Keratinocyte (primary cell): ENCODE results near the gene VDAC2. TPM values are rescaled to one million over a fixed set of nuclear protein-coding genes. Genes with fewer than 3 reads are reported as not detected.
A peak's percentile ranks its signal among the peaks of the same experiment; 100 is the strongest.

ENCODE experiments used
- DNase-seq: peaks from one replicate; pipeline ENCODE4 v3.0.0-alpha.2; 2011; ENCODE audit warnings: low read depth, missing footprints, low spot score
- FAIRE-seq: peaks from 2 replicates; lab custom pipeline; 2011; peaks lifted over from hg19 to GRCh38; lab: Jason Lieb, UNC
- H2AFZ ChIP-seq: 2 replicates; pipeline ENCODE4 v1.6.0; 2012; ENCODE audit warnings: low read length, control low read depth, inconsistent platforms; ENCODE audit not compliant: control insufficient read depth
- H3K27ac ChIP-seq: 2 replicates; pipeline ENCODE4 v1.5.1; 2011; ENCODE audit warnings: low read length; ENCODE audit not compliant: control insufficient read depth, insufficient read depth
- H3K27me3 ChIP-seq: 3 replicates; pipeline ENCODE4 v1.6.0; 2011; ENCODE audit warnings: low read length; ENCODE audit not compliant: control insufficient read depth, insufficient read depth; ENCODE audit errors: extremely low read depth
- H3K36me3 ChIP-seq, 2 experiments: 2 replicates in 1 of 2; 3 replicates in 1 of 2; pipeline ENCODE4 v1.5.1; 2011; ENCODE audit warnings: low read length in 2 of 2, mild to moderate bottlenecking in 1 of 2; ENCODE audit not compliant: control insufficient read depth in 2 of 2, insufficient read depth in 2 of 2; ENCODE audit errors: extremely low read depth in 1 of 2
- H3K4me1 ChIP-seq: 3 replicates; pipeline ENCODE4 v1.5.1; 2011; ENCODE audit warnings: low read length; ENCODE audit not compliant: control insufficient read depth, insufficient read depth; ENCODE audit errors: extremely low read depth
- H3K4me2 ChIP-seq: 3 replicates; pipeline ENCODE4 v1.6.0; 2011; ENCODE audit warnings: low read depth, low read length; ENCODE audit not compliant: control insufficient read depth, insufficient read depth; ENCODE audit errors: extremely low read depth
- H3K4me3 ChIP-seq, 3 experiments: fragments of 200-600 bp in 1 of 3; sonication (generic) in 1 of 3; 2 replicates in 2 of 3; 3 replicates in 1 of 3; pipeline ENCODE4 v1.5.1; 2011 to 2016; ENCODE audit warnings: low read length in 3 of 3, mild to moderate bottlenecking in 3 of 3, control low read depth in 2 of 3, inconsistent platforms in 1 of 3, low read depth in 1 of 3, mixed read lengths in 1 of 3, mixed run types in 1 of 3, moderate library complexity in 1 of 3; ENCODE audit not compliant: control insufficient read depth in 2 of 3, insufficient read depth in 2 of 3; ENCODE audit errors: extremely low read depth in 1 of 3
- H3K79me2 ChIP-seq: 2 replicates; pipeline ENCODE4 v1.6.0; 2012; ENCODE audit warnings: low read length; ENCODE audit not compliant: control insufficient read depth, insufficient read depth
- H3K9ac ChIP-seq: 3 replicates; pipeline ENCODE4 v1.6.0; 2011; ENCODE audit warnings: low read length; ENCODE audit not compliant: control insufficient read depth, insufficient read depth; ENCODE audit errors: extremely low read depth
- H3K9me1 ChIP-seq: 3 replicates; pipeline ENCODE4 v1.6.0; 2011; ENCODE audit warnings: low read length; ENCODE audit not compliant: control insufficient read depth, insufficient read depth; ENCODE audit errors: extremely low read depth
- H3K9me3 ChIP-seq: 2 replicates; pipeline ENCODE4 v1.5.1; 2012; ENCODE audit warnings: low read depth, low read length; ENCODE audit not compliant: control insufficient read depth
- H4K20me1 ChIP-seq: 3 replicates; pipeline ENCODE4 v1.6.0; 2011; ENCODE audit warnings: low read length; ENCODE audit not compliant: control insufficient read depth, insufficient read depth; ENCODE audit errors: extremely low read depth
- EZH2 ChIP-seq: IDR thresholded peaks from one replicate; pipeline ENCODE4 v1.6.1; 2012; ENCODE audit warnings: inconsistent platforms, mild to moderate bottlenecking, low read length, moderate library complexity
- dilution Hi-C: fragments of 300-500 bp; cut with MboI; formaldehyde crosslinking; loops from one replicate; pipeline ENCODE4 v1.7.0; 2020; ENCODE audit warnings: low sequenced_read_pairs; ENCODE audit not compliant: extremely low pct_ligation_motif_present
- polyA plus RNA-seq, 5 experiments: library from polyadenylated mRNA; depleted of rRNA in 3 of 5; stranded (reverse) in 3 of 5; stranded (forward) in 1 of 5; unstranded in 1 of 5; fragments of >200 nt; gene quantifications; 1 replicate in 1 of 5; 2 replicates in 3 of 5; 3 replicates in 1 of 5; pipeline versions ENCODE4 v1.2.1 to v1.2.3, GENCODE V29; 2011 to 2012; ENCODE audit warnings: missing spikeins in 2 of 5, low read depth in 1 of 5, low replicate concordance in 1 of 5
- TF ChIP-seq, protein P1 (sequence below), 3 experiments: IDR thresholded peaks in 1 of 3; conservative IDR thresholded peaks in 1 of 3; optimal IDR thresholded peaks in 1 of 3; 2 replicates in 2 of 3; 3 replicates in 1 of 3; pipeline versions ENCODE3 to v1.5.1; 2011; ENCODE audit warnings: low read length in 3 of 3, mild to moderate bottlenecking in 3 of 3, moderate library complexity in 2 of 3, control low read depth in 1 of 3, inconsistent platforms in 1 of 3; ENCODE audit not compliant: insufficient read depth in 2 of 3; ENCODE audit errors: extremely low read depth in 1 of 3

The VDAC2 gene
- polyA plus RNA-seq, 1 donor (not counting 4 experiments of a cell fraction or from before 2014, with no cell fraction given): 152 TPM

DNA sequence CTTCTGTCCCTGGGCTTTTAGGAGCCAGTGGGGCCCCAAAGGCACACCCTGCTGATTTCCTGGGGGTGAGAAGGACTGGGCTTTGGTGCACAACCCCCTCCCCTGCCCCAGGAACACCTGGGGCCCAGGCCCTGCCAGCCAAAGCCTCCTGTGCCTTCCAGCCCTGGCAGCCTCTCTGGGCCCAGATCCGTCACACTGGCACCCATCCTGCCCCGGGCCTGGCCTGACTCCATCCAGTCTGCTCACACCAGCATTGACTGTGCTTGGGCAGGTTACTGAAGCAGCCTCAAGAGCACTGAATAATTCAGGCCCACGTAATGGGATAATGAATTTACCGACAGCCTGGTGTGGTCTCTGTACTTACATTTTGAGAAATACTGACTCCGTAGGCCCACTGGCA lies 37.2 kb downstream of the VDAC2 start:
- FAIRE-seq: no peak
- Histone ChIP-seq H2AFZ (no peak overlapping the region), H3K4me2 (no peak overlapping the region), H3K4me3 (no peak overlapping the region), H3K9me3 (peaks cover 3% of the 10 kb centered on the region), H3K9ac (no peak overlapping the region), H4K20me1 (no peaks in the 10 kb centered on the region), H3K79me2 (no peaks in the 10 kb centered on the region), H3K4me1 (peaks cover 34% of the 10 kb centered on the region), H3K27me3 (no peaks in the 10 kb centered on the region), H3K27ac (no peak overlapping the region), H3K9me1 (no peaks in the 10 kb centered on the region), H3K36me3 (no peaks in the 10 kb centered on the region)
- DNase-seq: no peak
- no peak for TF ChIP-seq EZH2
- TF ChIP-seq, protein P1, sequence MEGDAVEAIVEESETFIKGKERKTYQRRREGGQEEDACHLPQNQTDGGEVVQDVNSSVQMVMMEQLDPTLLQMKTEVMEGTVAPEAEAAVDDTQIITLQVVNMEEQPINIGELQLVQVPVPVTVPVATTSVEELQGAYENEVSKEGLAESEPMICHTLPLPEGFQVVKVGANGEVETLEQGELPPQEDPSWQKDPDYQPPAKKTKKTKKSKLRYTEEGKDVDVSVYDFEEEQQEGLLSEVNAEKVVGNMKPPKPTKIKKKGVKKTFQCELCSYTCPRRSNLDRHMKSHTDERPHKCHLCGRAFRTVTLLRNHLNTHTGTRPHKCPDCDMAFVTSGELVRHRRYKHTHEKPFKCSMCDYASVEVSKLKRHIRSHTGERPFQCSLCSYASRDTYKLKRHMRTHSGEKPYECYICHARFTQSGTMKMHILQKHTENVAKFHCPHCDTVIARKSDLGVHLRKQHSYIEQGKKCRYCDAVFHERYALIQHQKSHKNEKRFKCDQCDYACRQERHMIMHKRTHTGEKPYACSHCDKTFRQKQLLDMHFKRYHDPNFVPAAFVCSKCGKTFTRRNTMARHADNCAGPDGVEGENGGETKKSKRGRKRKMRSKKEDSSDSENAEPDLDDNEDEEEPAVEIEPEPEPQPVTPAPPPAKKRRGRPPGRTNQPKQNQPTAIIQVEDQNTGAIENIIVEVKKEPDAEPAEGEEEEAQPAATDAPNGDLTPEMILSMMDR (optimal IDR thresholded peaks at IDR 0.05 in 1 of 3, IDR thresholded peaks at IDR 0.05 in 1 of 3, conservative IDR thresholded peaks at IDR 0.05 in 1 of 3; ENCODE audit: extremely low read depth in 1 of 3, insufficient read depth in 2 of 3, low read length in 3 of 3): no peak
- dilution Hi-C loops: no loop called here

DNA sequence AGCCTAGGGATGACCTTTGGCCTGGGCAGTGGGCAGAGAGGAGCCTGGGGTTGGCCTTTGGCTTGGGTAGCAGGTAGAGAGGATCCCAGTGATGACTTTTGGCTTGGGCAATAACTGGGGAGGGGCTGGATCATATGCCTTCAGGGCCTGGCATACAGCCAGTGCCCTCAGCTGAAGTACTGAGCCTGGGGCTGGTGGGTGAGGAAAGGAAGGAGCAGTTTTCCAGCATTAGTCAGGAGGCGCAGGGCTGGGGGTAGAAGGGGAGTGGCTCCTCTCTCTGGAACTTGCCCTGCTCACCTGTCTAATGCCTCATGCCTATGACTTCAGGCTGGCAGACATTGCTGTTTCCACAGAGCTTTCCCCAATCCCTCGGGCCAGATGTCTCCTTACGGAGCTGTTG lies 40.3 kb downstream of the VDAC2 start:
- dilution Hi-C loops: no loop called here
- Histone ChIP-seq H3K4me2 (peak overlapping the region; percentile 41), H3K27me3 (no peaks in the 10 kb centered on the region), H3K9ac (peak overlapping the region; percentile 11), H3K4me3 (no peak overlapping the region), H3K9me1 (no peaks in the 10 kb centered on the region), H2AFZ (peak overlapping the region; percentile 23), H3K79me2 (no peaks in the 10 kb centered on the region), H3K36me3 (no peaks in the 10 kb centered on the region), H3K4me1 (peaks cover 26% of the 10 kb centered on the region), H3K9me3 (peaks cover 7% of the 10 kb centered on the region), H3K27ac (peak overlapping the region; percentile 63), H4K20me1 (no peaks in the 10 kb centered on the region)
- DNase-seq (peak; percentile 86), FAIRE-seq (peak; percentile 95)
- TF ChIP-seq EZH2: no peak
- TF ChIP-seq, protein P1 (optimal IDR thresholded peaks at IDR 0.05 in 1 of 3, IDR thresholded peaks at IDR 0.05 in 1 of 3, conservative IDR thresholded peaks at IDR 0.05 in 1 of 3; ENCODE audit: extremely low read depth in 1 of 3, insufficient read depth in 2 of 3, low read length in 3 of 3): no peak
